ENCODE measurements around the gene CNTN2.

The CNTN2 gene

DNA sequence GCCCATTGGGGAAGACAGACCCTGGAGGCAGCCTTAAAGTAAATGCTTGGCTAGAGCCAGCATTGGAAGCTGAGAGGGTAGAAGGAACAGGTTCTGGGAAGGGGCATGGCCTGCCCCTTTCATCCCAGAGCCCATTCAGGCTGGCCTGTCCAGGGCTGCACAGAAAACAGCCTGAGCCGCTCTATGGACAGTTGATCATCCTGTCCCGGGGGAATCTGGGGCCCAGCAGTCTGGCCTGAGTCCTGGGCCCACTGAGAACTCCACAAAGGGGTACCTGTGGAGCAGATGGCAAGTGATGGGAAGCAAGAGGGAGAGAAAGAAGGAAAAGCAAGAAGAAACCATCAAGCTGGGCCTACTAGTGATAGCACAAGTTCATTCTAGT lies 28.0 kb downstream of the CNTN2 start:
- TF ChIP-seq POLR2A (IDR thresholded peaks at IDR 0.05; ENCODE audit: extremely low read depth, insufficient read length): no peak
- no peak for TF ChIP-seq MYC (IDR thresholded peaks at IDR 0.05; ENCODE audit: low read depth, low read length)
- TF ChIP-seq, protein P1, sequence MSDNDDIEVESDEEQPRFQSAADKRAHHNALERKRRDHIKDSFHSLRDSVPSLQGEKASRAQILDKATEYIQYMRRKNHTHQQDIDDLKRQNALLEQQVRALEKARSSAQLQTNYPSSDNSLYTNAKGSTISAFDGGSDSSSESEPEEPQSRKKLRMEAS (IDR thresholded peaks at IDR 0.05; ENCODE audit: low read depth, low read length): no peak
- no peak for TF ChIP-seq CTCF (IDR thresholded peaks at IDR 0.05; ENCODE audit: low read depth, low read length)
- H3K4me3 ChIP-seq (ENCODE audit: low read depth, low read length): no peak overlapping the region
- DNase-seq (ENCODE audit: low read depth): no peak

DNA sequence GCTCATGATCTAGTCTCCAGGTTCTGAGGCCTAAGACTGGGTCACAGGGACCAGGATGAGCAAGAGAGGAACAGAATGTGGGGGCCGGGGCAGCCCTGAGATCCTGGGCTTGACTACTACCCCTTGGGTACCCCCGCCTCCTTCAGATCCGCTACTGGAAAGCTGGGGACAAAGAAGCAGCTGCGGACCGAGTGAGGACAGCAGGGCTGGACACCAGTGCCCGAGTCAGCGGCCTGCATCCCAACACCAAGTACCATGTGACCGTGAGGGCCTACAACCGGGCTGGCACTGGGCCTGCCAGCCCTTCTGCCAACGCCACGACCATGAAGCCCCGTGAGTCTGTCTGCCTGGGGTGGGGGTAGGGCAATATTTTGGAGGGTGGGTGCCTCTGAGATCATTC lies 28.8 kb downstream of the CNTN2 start:
- H3K4me3 ChIP-seq (ENCODE audit: low read depth, low read length): no peak overlapping the region
- TF ChIP-seq POLR2A (IDR thresholded peaks at IDR 0.05; ENCODE audit: extremely low read depth, insufficient read length): no peak
- no peak for TF ChIP-seq MYC (IDR thresholded peaks at IDR 0.05; ENCODE audit: low read depth, low read length)
- TF ChIP-seq CTCF (IDR thresholded peaks at IDR 0.05; ENCODE audit: low read depth, low read length): no peak
- TF ChIP-seq, protein P1 (IDR thresholded peaks at IDR 0.05; ENCODE audit: low read depth, low read length): no peak

DNA sequence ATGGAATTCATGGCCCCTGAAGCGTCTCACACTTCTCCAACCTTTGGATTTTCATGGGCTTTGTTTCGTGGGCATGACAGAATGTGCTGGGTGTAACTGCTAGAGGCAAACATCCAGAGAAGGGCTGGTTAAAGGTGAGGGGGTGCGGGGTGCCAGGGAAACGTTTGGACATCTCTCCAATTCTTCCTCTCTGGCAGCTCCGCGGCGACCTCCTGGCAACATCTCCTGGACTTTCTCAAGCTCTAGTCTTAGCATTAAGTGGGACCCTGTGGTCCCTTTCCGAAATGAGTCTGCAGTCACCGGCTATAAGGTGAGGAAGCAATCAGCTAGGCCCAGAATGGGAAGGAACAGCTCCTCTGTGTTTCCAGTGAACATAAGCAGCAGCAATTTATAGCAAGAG lies 29.3 kb downstream of the CNTN2 start:
- DNase-seq (ENCODE audit: low read depth): no peak
- TF ChIP-seq, protein P1 (IDR thresholded peaks at IDR 0.05; ENCODE audit: low read depth, low read length): no peak
- no peak for TF ChIP-seq MYC (IDR thresholded peaks at IDR 0.05; ENCODE audit: low read depth, low read length)
- TF ChIP-seq POLR2A (IDR thresholded peaks at IDR 0.05; ENCODE audit: extremely low read depth, insufficient read length): no peak
- TF ChIP-seq CTCF (IDR thresholded peaks at IDR 0.05; ENCODE audit: low read depth, low read length): no peak
- H3K4me3 ChIP-seq (ENCODE audit: low read depth, low read length): no peak overlapping the region

More for the DNA sequence above, 28.8 kb downstream of the CNTN2 start:
- no peak for DNase-seq (ENCODE audit: low read depth)

GRCh38 chr1:205072881-205073280 lies 29.9 kb downstream of the CNTN2 start:
- DNase-seq (ENCODE audit: low read depth): no peak
- no peak overlapping the region for H3K4me3 ChIP-seq (ENCODE audit: low read depth, low read length)
- TF ChIP-seq POLR2A (IDR thresholded peaks at IDR 0.05; ENCODE audit: extremely low read depth, insufficient read length) (no peak), MYC (IDR thresholded peaks at IDR 0.05; ENCODE audit: low read depth, low read length) (no peak), CTCF (IDR thresholded peaks at IDR 0.05; ENCODE audit: low read depth, low read length) (no peak)
- TF ChIP-seq, protein P1 (IDR thresholded peaks at IDR 0.05; ENCODE audit: low read depth, low read length): no peak

DNA sequence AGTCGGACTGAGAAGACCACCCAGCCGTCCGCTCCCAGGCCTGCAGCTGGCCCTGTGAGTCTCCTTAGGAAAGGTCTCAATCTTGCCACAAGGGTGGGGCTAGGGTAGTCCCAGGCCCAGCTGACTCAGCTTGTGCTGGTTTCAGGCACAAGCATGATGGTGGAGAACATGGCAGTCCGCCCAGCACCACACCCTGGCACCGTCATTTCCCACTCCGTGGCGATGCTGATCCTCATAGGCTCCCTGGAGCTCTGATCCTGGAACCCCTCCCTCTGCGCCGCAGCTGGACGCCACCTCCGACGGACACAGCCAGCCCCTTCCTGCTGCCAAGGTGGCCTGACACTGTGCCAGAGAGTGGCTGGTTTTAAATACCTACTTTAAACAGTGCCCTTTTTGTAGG lies 30.5 kb downstream of the CNTN2 start:
- TF ChIP-seq POLR2A (IDR thresholded peaks at IDR 0.05; ENCODE audit: extremely low read depth, insufficient read length): no peak
- TF ChIP-seq, protein P1 (IDR thresholded peaks at IDR 0.05; ENCODE audit: low read depth, low read length): no peak
- TF ChIP-seq MYC (IDR thresholded peaks at IDR 0.05; ENCODE audit: low read depth, low read length): no peak
- no peak for TF ChIP-seq CTCF (IDR thresholded peaks at IDR 0.05; ENCODE audit: low read depth, low read length)
- no peak for DNase-seq (ENCODE audit: low read depth)
- H3K4me3 ChIP-seq (ENCODE audit: low read depth, low read length): no peak overlapping the region

DNA sequence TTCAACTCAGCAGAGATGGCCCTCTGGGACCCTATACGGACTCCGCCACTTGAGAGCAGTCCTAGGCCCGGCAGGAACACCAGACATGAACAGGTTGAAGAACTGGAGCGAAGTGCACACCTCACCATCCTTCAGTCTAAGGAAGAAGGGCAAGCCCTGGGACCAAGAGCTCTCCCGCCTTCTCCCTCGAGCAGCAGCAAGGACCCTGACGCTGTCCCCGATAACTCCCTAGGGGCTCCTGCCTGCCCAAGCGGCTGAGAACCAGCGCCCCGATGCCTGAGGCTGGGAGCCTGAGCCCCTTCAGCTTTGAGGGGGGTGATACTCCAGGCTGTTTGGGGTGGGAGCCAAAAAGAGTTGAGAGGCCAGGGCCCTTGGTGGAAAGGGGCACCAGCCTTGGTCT lies 31.1 kb downstream of the CNTN2 start:
- no peak for DNase-seq (ENCODE audit: low read depth)
- no peak overlapping the region for H3K4me3 ChIP-seq (ENCODE audit: low read depth, low read length)
- TF ChIP-seq MYC (IDR thresholded peaks at IDR 0.05; ENCODE audit: low read depth, low read length) (no peak), CTCF (IDR thresholded peaks at IDR 0.05; ENCODE audit: low read depth, low read length) (no peak)
- TF ChIP-seq, protein P1 (IDR thresholded peaks at IDR 0.05; ENCODE audit: low read depth, low read length): no peak
